ENCODE data around the gene RPP38. TPM values are rescaled to one million over a fixed set of nuclear protein-coding genes. Genes with fewer than 3 reads are reported as not detected.

Gene RPP38
- total and polyA plus RNA-seq, 4 donors, result 7.2 to 12.0 (median 8.2) TPM

DNA sequence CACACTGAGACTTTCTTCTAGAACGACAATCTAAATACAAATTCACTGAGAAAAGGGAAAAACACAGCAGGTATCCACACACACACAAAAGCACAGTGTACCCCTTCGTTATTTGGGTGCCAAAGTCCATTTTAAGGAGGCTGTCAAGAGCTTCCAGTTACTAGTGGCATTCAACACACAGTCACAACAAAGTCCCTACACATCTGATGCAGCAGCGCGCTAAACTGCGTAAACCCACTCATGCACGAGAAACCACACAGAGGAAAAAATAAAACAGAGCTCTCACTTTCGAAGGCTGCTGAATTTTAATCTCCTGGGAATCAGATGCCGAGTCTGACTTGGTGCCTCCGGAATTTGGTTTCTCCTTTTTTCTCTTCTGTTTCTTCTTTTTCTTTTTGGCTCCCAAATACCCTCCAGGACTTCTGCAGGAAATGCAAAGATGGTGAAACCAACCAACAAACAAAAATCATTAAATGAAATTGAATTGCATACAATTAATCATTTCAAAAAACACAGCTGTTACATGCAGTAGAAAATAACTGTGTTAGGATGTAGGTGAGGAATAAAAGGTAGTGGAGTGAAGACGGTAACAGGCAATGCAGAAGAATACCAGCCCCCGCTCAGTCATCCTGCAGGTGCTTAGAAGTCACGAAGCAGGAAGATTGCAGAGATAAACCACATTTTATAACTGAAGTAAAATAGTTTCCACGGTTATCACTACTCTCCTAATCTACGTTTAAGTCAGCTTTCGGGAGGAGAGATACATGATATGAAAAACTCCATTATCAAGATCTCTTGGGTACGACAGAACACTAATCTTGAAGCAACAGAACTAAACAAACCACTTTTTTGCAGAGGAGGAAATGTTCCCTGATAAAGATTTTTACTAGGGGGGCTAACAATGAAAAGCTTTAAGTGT, 44.2 kb downstream of the RPP38 start:
- Histone ChIP-seq H3K9me3 (ENCODE audit: control insufficient read depth in 4 of 4, low read length in 3 of 4) (no peaks in the 10 kb centered on the region), H3K4me3 (ENCODE audit: low read depth in 1 of 3, low read length in 3 of 3) (no peak overlapping the region), H3K9ac (ENCODE audit: low read depth in 1 of 2, low read length in 2 of 2) (no peak overlapping the region), H3K27me3 (ENCODE audit: control insufficient read depth in 4 of 4, insufficient read depth in 4 of 4, low read length in 3 of 4) (no peaks in the 10 kb centered on the region), H3K27ac (ENCODE audit: low read depth in 1 of 2, low read length in 2 of 2) (no peak overlapping the region), H3K4me1 (ENCODE audit: control insufficient read depth in 4 of 4, insufficient read depth in 4 of 4, low read length in 3 of 4) (peaks cover 2 to 5% (median 4%) of the 10 kb centered on the region in 4 donors), H3K36me3 (ENCODE audit: control insufficient read depth in 4 of 4, insufficient read depth in 3 of 4, low read depth in 1 of 4, low read length in 3 of 4) (peaks cover 2 to 5% (median 3%) of the 10 kb centered on the region in 4 donors)
- TF ChIP-seq TAF1 (conservative IDR thresholded peaks at IDR 0.05), result no peak
- no peak for TF ChIP-seq HNF4A (conservative IDR thresholded peaks at IDR 0.05)
- TF ChIP-seq, protein P1, sequence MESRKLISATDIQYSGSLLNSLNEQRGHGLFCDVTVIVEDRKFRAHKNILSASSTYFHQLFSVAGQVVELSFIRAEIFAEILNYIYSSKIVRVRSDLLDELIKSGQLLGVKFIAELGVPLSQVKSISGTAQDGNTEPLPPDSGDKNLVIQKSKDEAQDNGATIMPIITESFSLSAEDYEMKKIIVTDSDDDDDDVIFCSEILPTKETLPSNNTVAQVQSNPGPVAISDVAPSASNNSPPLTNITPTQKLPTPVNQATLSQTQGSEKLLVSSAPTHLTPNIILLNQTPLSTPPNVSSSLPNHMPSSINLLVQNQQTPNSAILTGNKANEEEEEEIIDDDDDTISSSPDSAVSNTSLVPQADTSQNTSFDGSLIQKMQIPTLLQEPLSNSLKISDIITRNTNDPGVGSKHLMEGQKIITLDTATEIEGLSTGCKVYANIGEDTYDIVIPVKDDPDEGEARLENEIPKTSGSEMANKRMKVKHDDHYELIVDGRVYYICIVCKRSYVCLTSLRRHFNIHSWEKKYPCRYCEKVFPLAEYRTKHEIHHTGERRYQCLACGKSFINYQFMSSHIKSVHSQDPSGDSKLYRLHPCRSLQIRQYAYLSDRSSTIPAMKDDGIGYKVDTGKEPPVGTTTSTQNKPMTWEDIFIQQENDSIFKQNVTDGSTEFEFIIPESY (IDR thresholded peaks at IDR 0.05), result no peak
- TF ChIP-seq, protein P2, sequence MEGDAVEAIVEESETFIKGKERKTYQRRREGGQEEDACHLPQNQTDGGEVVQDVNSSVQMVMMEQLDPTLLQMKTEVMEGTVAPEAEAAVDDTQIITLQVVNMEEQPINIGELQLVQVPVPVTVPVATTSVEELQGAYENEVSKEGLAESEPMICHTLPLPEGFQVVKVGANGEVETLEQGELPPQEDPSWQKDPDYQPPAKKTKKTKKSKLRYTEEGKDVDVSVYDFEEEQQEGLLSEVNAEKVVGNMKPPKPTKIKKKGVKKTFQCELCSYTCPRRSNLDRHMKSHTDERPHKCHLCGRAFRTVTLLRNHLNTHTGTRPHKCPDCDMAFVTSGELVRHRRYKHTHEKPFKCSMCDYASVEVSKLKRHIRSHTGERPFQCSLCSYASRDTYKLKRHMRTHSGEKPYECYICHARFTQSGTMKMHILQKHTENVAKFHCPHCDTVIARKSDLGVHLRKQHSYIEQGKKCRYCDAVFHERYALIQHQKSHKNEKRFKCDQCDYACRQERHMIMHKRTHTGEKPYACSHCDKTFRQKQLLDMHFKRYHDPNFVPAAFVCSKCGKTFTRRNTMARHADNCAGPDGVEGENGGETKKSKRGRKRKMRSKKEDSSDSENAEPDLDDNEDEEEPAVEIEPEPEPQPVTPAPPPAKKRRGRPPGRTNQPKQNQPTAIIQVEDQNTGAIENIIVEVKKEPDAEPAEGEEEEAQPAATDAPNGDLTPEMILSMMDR (IDR thresholded peaks at IDR 0.05; ENCODE audit: low read depth, low read length, missing input control), result no peak
- TF ChIP-seq, protein P3, sequence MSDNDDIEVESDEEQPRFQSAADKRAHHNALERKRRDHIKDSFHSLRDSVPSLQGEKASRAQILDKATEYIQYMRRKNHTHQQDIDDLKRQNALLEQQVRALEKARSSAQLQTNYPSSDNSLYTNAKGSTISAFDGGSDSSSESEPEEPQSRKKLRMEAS (IDR thresholded peaks at IDR 0.05), result no peak
- no peak for TF ChIP-seq FOXA1 (IDR thresholded peaks at IDR 0.05)
- no peak for DNase-seq (ENCODE audit: low spot score)
- WGBS, result 84% methylated on average over 16 of the region's 16 CpGs

DNA sequence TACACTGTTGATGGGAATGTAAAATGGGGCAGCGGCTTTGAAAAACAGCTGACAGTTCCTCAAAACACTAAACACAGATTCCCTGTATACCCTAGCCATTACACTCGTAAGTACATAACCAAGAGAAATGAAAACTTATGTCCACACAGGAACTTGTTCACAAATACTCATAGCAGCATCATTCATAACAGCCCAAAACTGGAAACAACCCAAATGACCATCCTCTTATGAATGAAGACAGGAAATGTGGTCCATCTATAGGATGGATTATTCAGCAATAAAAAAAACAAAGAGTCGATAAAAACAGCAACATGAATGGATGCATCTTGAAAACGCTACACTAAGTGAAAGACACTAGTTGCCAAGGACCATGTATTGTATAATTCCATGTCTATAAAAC, 47.6 kb downstream of the RPP38 start:
- H3K4me1 ChIP-seq (ENCODE audit: control insufficient read depth in 4 of 4, insufficient read depth in 4 of 4, low read length in 3 of 4), result peaks cover 0 to 5% (median 0%) of the 10 kb centered on the region in 4 donors

More for the DNA sequence above, 47.6 kb downstream of the RPP38 start:
- DNase-seq (ENCODE audit: low spot score), result no peak
- Histone ChIP-seq H3K9ac (ENCODE audit: low read depth in 1 of 2, low read length in 2 of 2) (no peak overlapping the region), H3K27me3 (ENCODE audit: control insufficient read depth in 4 of 4, insufficient read depth in 4 of 4, low read length in 3 of 4) (no peaks in the 10 kb centered on the region), H3K4me3 (ENCODE audit: low read depth in 1 of 3, low read length in 3 of 3) (no peak overlapping the region), H3K9me3 (ENCODE audit: control insufficient read depth in 4 of 4, low read length in 3 of 4) (no peaks in the 10 kb centered on the region), H3K27ac (ENCODE audit: low read depth in 1 of 2, low read length in 2 of 2) (no peak overlapping the region), H3K36me3 (ENCODE audit: control insufficient read depth in 4 of 4, insufficient read depth in 3 of 4, low read depth in 1 of 4, low read length in 3 of 4) (peaks cover 0 to 2% (median under 1%) of the 10 kb centered on the region in 4 donors)
- no peak for TF ChIP-seq FOXA1 (IDR thresholded peaks at IDR 0.05)
- TF ChIP-seq RAD21 (IDR thresholded peaks at IDR 0.05), result no peak
- TF ChIP-seq, protein P4, sequence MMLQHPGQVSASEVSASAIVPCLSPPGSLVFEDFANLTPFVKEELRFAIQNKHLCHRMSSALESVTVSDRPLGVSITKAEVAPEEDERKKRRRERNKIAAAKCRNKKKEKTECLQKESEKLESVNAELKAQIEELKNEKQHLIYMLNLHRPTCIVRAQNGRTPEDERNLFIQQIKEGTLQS (IDR thresholded peaks at IDR 0.05), result no peak
- TF ChIP-seq FOXA2 (IDR thresholded peaks at IDR 0.05), result no peak
- TF ChIP-seq HNF4A (conservative IDR thresholded peaks at IDR 0.05), result no peak
- no peak for TF ChIP-seq SP1 (IDR thresholded peaks at IDR 0.05)
- no peak for TF ChIP-seq RXRA (IDR thresholded peaks at IDR 0.05)
- TF ChIP-seq, protein P1 (IDR thresholded peaks at IDR 0.05), result no peak
- no peak for TF ChIP-seq GABPA (IDR thresholded peaks at IDR 0.05 in 1 of 2, conservative IDR thresholded peaks at IDR 0.05 in 1 of 2)
- WGBS, result 92% methylated on average over 4 of the region's 4 CpGs

Measured in liver (tissue), 9 donors.